H9 (cell line): ENCODE measurements around the gene UBE2D1. TPM values are rescaled to one million over a fixed set of nuclear protein-coding genes. Genes with fewer than 3 reads are reported as not detected.

Source experiments
- DNase-seq: peaks from one replicate; pipeline ENCODE4 v3.0.0-alpha.2; 2017
- H2AFZ ChIP-seq: one replicate; pipeline ENCODE4 v1.6.1; 2013; ENCODE audit warnings: mild to moderate bottlenecking, low read length, control low read depth, moderate library complexity
- H2AK5ac ChIP-seq: 2 replicates; pipeline ENCODE4 v1.6.1; 2013; ENCODE audit warnings: low read length, control low read depth, mixed read lengths; ENCODE audit not compliant: insufficient read length
- H2BK120ac ChIP-seq: one replicate; pipeline ENCODE4 v1.6.1; 2013; ENCODE audit warnings: low read depth, mild to moderate bottlenecking, low read length, control low read depth, inconsistent platforms; ENCODE audit not compliant: poor library complexity, severe bottlenecking
- H2BK12ac ChIP-seq: 2 replicates; pipeline ENCODE4 v1.6.1; 2013; ENCODE audit warnings: low read length, control low read depth, mixed read lengths, low read depth; ENCODE audit not compliant: insufficient read length
- H2BK15ac ChIP-seq: 2 replicates; pipeline ENCODE4 v1.6.1; 2013; ENCODE audit warnings: low read depth, low read length, control low read depth
- H2BK20ac ChIP-seq: one replicate; pipeline ENCODE4 v1.6.1; 2013; ENCODE audit warnings: low read depth, mild to moderate bottlenecking, low read length, control low read depth, inconsistent platforms; ENCODE audit not compliant: poor library complexity, severe bottlenecking
- H2BK5ac ChIP-seq: 2 replicates; pipeline ENCODE4 v1.6.1; 2013; ENCODE audit warnings: low read length, control low read depth, mixed read lengths; ENCODE audit not compliant: insufficient read length
- H3K14ac ChIP-seq: 2 replicates; pipeline ENCODE4 v1.6.1; 2013; ENCODE audit warnings: low read length, control low read depth; ENCODE audit not compliant: insufficient read depth
- H3K18ac ChIP-seq: 2 replicates; pipeline ENCODE4 v1.6.1; 2013; ENCODE audit warnings: low read depth, mild to moderate bottlenecking, mixed read lengths, low read length, control low read depth; ENCODE audit not compliant: insufficient read length
- H3K23ac ChIP-seq: 2 replicates; pipeline ENCODE4 v1.6.1; 2013; ENCODE audit warnings: low read length, control low read depth, mixed read lengths, low read depth; ENCODE audit not compliant: insufficient read length
- H3K23me2 ChIP-seq: 2 replicates; pipeline ENCODE4 v1.6.1; 2013; ENCODE audit warnings: low read depth, mild to moderate bottlenecking, mixed read lengths, low read length, control low read depth; ENCODE audit not compliant: insufficient read length, poor library complexity, severe bottlenecking
- H3K27ac ChIP-seq: 2 replicates; pipeline ENCODE4 v1.5.1; 2013; ENCODE audit warnings: low read length, control low read depth, mixed read lengths, low read depth; ENCODE audit not compliant: insufficient read length
- H3K27me3 ChIP-seq: 2 replicates; pipeline ENCODE4 v1.6.1; 2013; ENCODE audit warnings: low read length, control low read depth, inconsistent platforms; ENCODE audit not compliant: insufficient read depth
- H3K4ac ChIP-seq: 2 replicates; pipeline ENCODE4 v1.6.1; 2013; ENCODE audit warnings: low read depth, mild to moderate bottlenecking, control low read depth, inconsistent platforms, low read length, moderate library complexity
- H3K4me1 ChIP-seq: 2 replicates; pipeline ENCODE4 v1.6.1; 2013; ENCODE audit warnings: low read length, control low read depth, inconsistent platforms; ENCODE audit not compliant: insufficient read depth
- H3K4me2 ChIP-seq: 2 replicates; pipeline ENCODE4 v1.6.1; 2013; ENCODE audit warnings: low read length, control low read depth, mixed read lengths; ENCODE audit not compliant: insufficient read length, insufficient read depth
- H3K56ac ChIP-seq: 2 replicates; pipeline ENCODE4 v1.6.1; 2013; ENCODE audit warnings: low read depth, mild to moderate bottlenecking, mixed read lengths, low read length, control low read depth; ENCODE audit not compliant: insufficient read length
- H3K79me1 ChIP-seq: 2 replicates; pipeline ENCODE4 v1.6.1; 2013; ENCODE audit warnings: low read depth, mild to moderate bottlenecking, moderate library complexity, low read length, control low read depth, inconsistent platforms; ENCODE audit not compliant: insufficient read depth, poor library complexity, severe bottlenecking
- H3K79me2 ChIP-seq: 2 replicates; pipeline ENCODE4 v1.6.1; 2013; ENCODE audit warnings: low read length, control low read depth, inconsistent platforms; ENCODE audit not compliant: insufficient read depth
- H3K9ac ChIP-seq: 2 replicates; pipeline ENCODE4 v1.6.1; 2013; ENCODE audit warnings: low read length, control low read depth, mixed read lengths; ENCODE audit not compliant: insufficient read length; ENCODE audit errors: extremely low read depth
- H3K9me3 ChIP-seq: one replicate; pipeline ENCODE4 v1.6.1; 2013; ENCODE audit warnings: low read depth, low read length, inconsistent platforms; ENCODE audit not compliant: control insufficient read depth
- H3T11ph ChIP-seq: one replicate; pipeline ENCODE4 v1.6.1; 2013; ENCODE audit warnings: mild to moderate bottlenecking, low read length, control low read depth, inconsistent platforms
- H4K20me1 ChIP-seq: one replicate; pipeline ENCODE4 v1.6.1; 2013; ENCODE audit not compliant: control insufficient read depth, insufficient read length, insufficient read depth
- H4K5ac ChIP-seq: 2 replicates; pipeline ENCODE4 v1.6.1; 2013; ENCODE audit warnings: low read depth, mild to moderate bottlenecking, mixed read lengths, low read length, control low read depth; ENCODE audit not compliant: insufficient read length
- H4K8ac ChIP-seq: replicated peaks from 2 replicates; pipeline ENCODE4 v1.6.1; 2013; ENCODE audit warnings: low read length, control low read depth, mixed read lengths, low read depth; ENCODE audit not compliant: insufficient read length
- H4K91ac ChIP-seq: 2 replicates; pipeline ENCODE4 v1.6.1; 2013; ENCODE audit warnings: low read depth, mild to moderate bottlenecking, moderate library complexity, mixed read lengths, low read length, control low read depth; ENCODE audit not compliant: insufficient read length
- H3K27ac Mint-ChIP-seq, 3 experiments: 2 replicates in 2 of 3; 3 replicates in 1 of 3; pipeline ENCODE4 v1.8.0; 2020 to 2021; ENCODE audit warnings: mixed read lengths in 3 of 3, mild to moderate bottlenecking in 1 of 3, moderate library complexity in 1 of 3
- H3K27me3 Mint-ChIP-seq: 2 replicates; pipeline ENCODE4 v1.8.0; 2021; ENCODE audit warnings: low read depth, mild to moderate bottlenecking, moderate library complexity, mixed read lengths
- H3K36me3 Mint-ChIP-seq, 3 experiments: 2 replicates in 2 of 3; 3 replicates in 1 of 3; pipeline ENCODE4 v1.8.0; 2020 to 2021; ENCODE audit warnings: low read depth in 3 of 3, mixed read lengths in 3 of 3; ENCODE audit not compliant: insufficient read depth in 1 of 3
- H3K4me1 Mint-ChIP-seq, 2 experiments: 2 replicates each; pipeline ENCODE4 v1.8.0; 2020; ENCODE audit warnings: mixed read lengths in 2 of 2
- H3K4me3 Mint-ChIP-seq, 2 experiments: 2 replicates in 1 of 2; 3 replicates in 1 of 2; pipeline ENCODE4 v1.8.0; 2020 to 2021; ENCODE audit warnings: mild to moderate bottlenecking in 2 of 2, mixed read lengths in 2 of 2, moderate library complexity in 1 of 2
- H3K9me3 Mint-ChIP-seq, 2 experiments: 2 replicates in 1 of 2; 3 replicates in 1 of 2; pipeline ENCODE4 v1.8.0; 2020; ENCODE audit warnings: mild to moderate bottlenecking in 2 of 2, mixed read lengths in 2 of 2, moderate library complexity in 1 of 2
- WGBS: extraction: QIAGEN DNeasy Blood & Tissue Kit; methylation state at CpG from one replicate; pipeline ENCODE4 v1.1.7; 2013; ENCODE audit warnings: missing lambda C conversion rate, low lambda C conversion rate, mixed read lengths; ENCODE audit not compliant: insufficient read length; ENCODE audit errors: extremely low coverage; 5-methylcytosine and 5-hydroxymethylcytosine counted together
- total RNA-seq: library from RNA; stranded (reverse); gene quantifications from 2 replicates; pipeline ENCODE4 v1.2.1, GENCODE V29; 2021
- TF ChIP-seq, protein P1 (sequence below): fragments of 200-600 bp; sonication (generic); conservative IDR thresholded peaks from 3 replicates; pipeline ENCODE4 v1.8.0; 2021; ENCODE audit warnings: antibody characterized with exemption, mild to moderate bottlenecking

UBE2D1 gene
- total RNA-seq, 1 experiment from 2014 or later, result 26.8 TPM

DNA sequence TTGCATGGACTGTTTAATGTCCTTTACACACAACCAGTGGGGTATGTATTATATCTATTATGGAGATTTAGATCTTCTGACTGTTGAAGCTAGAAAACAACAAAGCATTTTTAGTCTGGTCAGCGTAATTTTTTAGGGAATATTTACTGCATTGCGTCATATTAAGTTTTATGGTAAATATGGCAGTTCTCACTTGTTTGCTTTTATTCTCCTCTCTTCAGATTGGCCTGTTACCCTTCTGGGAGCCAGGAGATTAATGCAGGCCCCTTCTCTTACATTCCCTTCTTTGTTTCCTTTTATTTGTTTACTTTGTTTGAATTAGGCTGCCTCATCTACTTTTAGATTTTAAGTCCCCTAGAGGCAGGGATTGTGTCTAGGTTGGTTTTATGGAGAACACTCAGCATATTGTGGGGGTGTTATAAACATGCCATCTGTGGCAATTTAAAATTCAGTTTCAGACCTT is 13.8 kb downstream of the UBE2D1 start:
- Histone ChIP-seq H3K23me2 (no peaks in the 10 kb centered on the region), H3K18ac (no peak overlapping the region), H3K79me1 (peaks cover 3% of the 10 kb centered on the region), H2BK5ac (no peak overlapping the region), H3T11ph (no peak overlapping the region), H3K9me3 (no peaks in the 10 kb centered on the region), H3K27me3 (no peaks in the 10 kb centered on the region), H4K20me1 (no peaks in the 10 kb centered on the region), H4K91ac (no peak overlapping the region), H2AK5ac (no peak overlapping the region), H3K27ac (no peak overlapping the region), H2BK12ac (no peak overlapping the region), H4K5ac (no peak overlapping the region), H2BK20ac (no peak overlapping the region), H3K4me2 (no peak overlapping the region), H3K4me1 (peaks cover 3% of the 10 kb centered on the region; the same call in 1 of the 2 replicates), H3K4ac (no peak overlapping the region), H3K79me2 (peaks cover 6% of the 10 kb centered on the region; the same call in 1 of the 2 replicates), H3K9ac (no peak overlapping the region), H3K56ac (no peak overlapping the region), H2AFZ (no peak overlapping the region), H2BK15ac (no peak overlapping the region), H3K23ac (no peak overlapping the region), H2BK120ac (no peak overlapping the region), H4K8ac (no peak overlapping the region), H3K14ac (no peak overlapping the region)
- H3K27ac Mint-ChIP-seq, result peak overlapping the region; percentile 47 to 90 (median 61); a peak in 6 of 7 replicates
- no peak for DNase-seq
- no CpG with 5 or more reads among the region's 2 CpGs for WGBS
- H3K27me3 Mint-ChIP-seq, result no peaks in the 10 kb centered on the region
- no peaks in the 10 kb centered on the region; a peak in 1 of 5 replicates for H3K9me3 Mint-ChIP-seq
- TF ChIP-seq, protein P1, sequence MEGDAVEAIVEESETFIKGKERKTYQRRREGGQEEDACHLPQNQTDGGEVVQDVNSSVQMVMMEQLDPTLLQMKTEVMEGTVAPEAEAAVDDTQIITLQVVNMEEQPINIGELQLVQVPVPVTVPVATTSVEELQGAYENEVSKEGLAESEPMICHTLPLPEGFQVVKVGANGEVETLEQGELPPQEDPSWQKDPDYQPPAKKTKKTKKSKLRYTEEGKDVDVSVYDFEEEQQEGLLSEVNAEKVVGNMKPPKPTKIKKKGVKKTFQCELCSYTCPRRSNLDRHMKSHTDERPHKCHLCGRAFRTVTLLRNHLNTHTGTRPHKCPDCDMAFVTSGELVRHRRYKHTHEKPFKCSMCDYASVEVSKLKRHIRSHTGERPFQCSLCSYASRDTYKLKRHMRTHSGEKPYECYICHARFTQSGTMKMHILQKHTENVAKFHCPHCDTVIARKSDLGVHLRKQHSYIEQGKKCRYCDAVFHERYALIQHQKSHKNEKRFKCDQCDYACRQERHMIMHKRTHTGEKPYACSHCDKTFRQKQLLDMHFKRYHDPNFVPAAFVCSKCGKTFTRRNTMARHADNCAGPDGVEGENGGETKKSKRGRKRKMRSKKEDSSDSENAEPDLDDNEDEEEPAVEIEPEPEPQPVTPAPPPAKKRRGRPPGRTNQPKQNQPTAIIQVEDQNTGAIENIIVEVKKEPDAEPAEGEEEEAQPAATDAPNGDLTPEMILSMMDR, result no peak
- peaks cover 3 to 8% (median 7%) of the 10 kb centered on the region in 3 experiments; a peak in 6 of 7 replicates for H3K36me3 Mint-ChIP-seq
- H3K4me1 Mint-ChIP-seq, result peaks cover 26 to 41% of the 10 kb centered on the region in 2 experiments
- H3K4me3 Mint-ChIP-seq, result no peak overlapping the region
